IPS-20b (cell line): ENCODE results near the gene UTP18.
A peak's percentile ranks its signal among the peaks of the same experiment; 100 is the strongest.
"Not testable (repeated sequence)": the region's sequence is repeated elsewhere in the genome, so short reads cannot be mapped to it uniquely, and the experiment has no call there.

ENCODE experiments used
- H3K27ac ChIP-seq: one replicate; pipeline ENCODE4 v1.5.1; 2013; ENCODE audit warnings: low read length
- H3K27me3 ChIP-seq: 2 replicates; pipeline ENCODE4 v1.6.1; 2013; ENCODE audit warnings: mild to moderate bottlenecking, low read length, inconsistent platforms; ENCODE audit not compliant: insufficient read depth
- H3K36me3 ChIP-seq: 2 replicates; pipeline ENCODE4 v1.6.1; 2013; ENCODE audit warnings: low read depth, mild to moderate bottlenecking, inconsistent platforms, low read length, moderate library complexity; ENCODE audit not compliant: insufficient read depth
- H3K4me1 ChIP-seq: 2 replicates; pipeline ENCODE4 v1.6.1; 2013; ENCODE audit warnings: mild to moderate bottlenecking, control low read depth, inconsistent platforms, low read length, moderate library complexity; ENCODE audit not compliant: insufficient read depth
- H3K4me3 ChIP-seq: 2 replicates; pipeline ENCODE4 v1.5.1; 2013; ENCODE audit warnings: mild to moderate bottlenecking, low read length, inconsistent platforms
- H3K9ac ChIP-seq: 2 replicates; pipeline ENCODE4 v1.6.1; 2013; ENCODE audit warnings: low read depth, mild to moderate bottlenecking, inconsistent platforms, low read length, moderate library complexity
- H3K9me3 ChIP-seq: 2 replicates; pipeline ENCODE4 v1.6.1; 2013; ENCODE audit warnings: mild to moderate bottlenecking, low read depth, low read length, inconsistent platforms; ENCODE audit not compliant: insufficient read depth

The UTP18 gene

DNA sequence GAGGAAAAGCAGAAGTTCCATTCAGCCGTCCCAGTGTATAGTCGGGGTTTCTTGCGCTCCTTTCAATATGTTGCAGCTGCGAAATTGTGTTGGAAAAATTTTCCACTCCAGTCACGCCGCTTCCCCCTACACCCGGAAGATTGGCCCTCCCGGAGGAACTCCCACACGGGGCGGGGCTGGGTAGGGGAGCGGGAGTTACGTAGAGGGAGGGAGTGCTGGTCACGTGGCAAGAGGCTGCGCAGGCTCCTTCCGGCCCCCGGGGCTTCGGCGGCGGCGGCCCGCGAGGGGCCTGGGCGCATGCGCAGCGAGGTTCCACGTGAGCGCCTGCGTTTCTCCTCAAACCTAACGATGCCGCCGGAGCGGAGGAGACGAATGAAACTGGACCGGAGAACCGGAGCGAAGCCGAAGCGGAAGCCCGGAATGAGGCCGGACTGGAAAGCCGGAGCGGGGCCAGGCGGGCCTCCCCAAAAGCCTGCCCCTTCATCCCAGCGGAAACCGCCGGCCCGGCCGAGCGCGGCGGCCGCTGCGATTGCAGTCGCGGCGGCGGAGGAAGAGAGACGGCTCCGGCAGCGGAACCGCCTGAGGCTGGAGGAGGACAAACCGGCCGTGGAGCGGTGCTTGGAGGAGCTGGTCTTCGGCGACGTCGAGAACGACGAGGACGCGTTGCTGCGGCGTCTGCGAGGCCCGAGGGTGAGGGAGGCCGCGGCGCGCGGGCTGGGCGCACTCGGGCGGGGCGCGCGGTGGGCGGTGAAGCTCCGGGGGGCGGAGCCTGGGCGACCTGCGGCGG is at the start of gene UTP18:
TSS of gene UTP18 (plus strand) at position 310 of the 787 bp plus-strand sequence. CDS start at position 349, 39 bp downstream.
- peaks cover 60% of the 10 kb centered on the region for H3K36me3 ChIP-seq
- peak within 1 kb of the TSS; percentile 100 for H3K4me3 ChIP-seq
- H3K9ac ChIP-seq: peak within 1 kb of the TSS; percentile 99
- H3K27me3 ChIP-seq: no peaks in the 10 kb centered on the region
- peaks cover 5% of the 10 kb centered on the region; the same call in 1 of the 2 replicates for H3K4me1 ChIP-seq
- H3K9me3 ChIP-seq: no peaks in the 10 kb centered on the region
- H3K27ac ChIP-seq: peak within 1 kb of the TSS; percentile 100

DNA sequence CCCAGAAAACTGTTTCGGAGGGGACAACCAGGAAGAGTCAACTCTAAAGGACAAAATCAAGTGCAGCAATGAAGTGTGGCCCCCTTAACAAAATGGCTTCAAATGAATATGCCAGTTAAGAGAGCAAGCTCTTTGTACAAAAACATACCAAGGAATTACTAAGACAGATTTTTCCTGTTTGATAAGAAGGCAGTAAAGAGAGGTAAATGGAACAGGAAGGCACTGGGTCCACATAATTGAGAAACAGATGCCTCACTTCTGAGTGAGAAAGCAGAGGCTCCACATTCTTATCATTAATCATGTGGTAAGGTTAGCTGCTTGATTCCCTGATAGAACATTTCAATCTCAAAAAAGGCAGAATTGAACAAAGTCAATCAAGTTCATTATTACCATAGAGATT is 45.4 kb upstream of the UTP18 start:
- Histone ChIP-seq H3K27me3 (no peaks in the 10 kb centered on the region), H3K36me3 (peaks cover 97% of the 10 kb centered on the region), H3K27ac (no peak overlapping the region), H3K4me1 (no peaks in the 10 kb centered on the region), H3K9me3 (no peaks in the 10 kb centered on the region), H3K9ac (no peak overlapping the region), H3K4me3 (no peak overlapping the region)

DNA sequence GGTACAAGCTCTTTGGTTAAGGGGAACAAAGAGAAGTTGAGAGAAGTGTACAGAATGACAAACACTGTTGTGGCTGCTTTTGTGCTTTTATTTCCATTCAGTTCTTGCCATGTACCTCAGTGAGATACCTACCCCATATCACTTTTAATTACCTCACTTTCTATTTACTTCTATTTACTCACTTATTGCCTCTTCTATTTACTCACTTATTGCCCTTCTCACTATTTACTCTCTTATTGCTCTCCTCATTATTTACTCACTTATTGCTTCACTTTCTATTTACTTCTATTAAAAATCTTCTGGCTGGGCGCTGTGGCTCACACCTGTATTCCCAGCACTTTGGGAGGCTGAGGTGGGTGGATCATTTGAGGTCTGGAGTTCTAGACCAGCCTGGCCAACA is 42.4 kb upstream of the UTP18 start:
- no peaks in the 10 kb centered on the region for H3K27me3 ChIP-seq
- no peak overlapping the region for H3K9ac ChIP-seq
- H3K4me1 ChIP-seq: no peaks in the 10 kb centered on the region
- no peak overlapping the region for H3K27ac ChIP-seq
- H3K36me3 ChIP-seq: peaks cover 98% of the 10 kb centered on the region
- no peaks in the 10 kb centered on the region for H3K9me3 ChIP-seq
- H3K4me3 ChIP-seq: no peak overlapping the region

DNA sequence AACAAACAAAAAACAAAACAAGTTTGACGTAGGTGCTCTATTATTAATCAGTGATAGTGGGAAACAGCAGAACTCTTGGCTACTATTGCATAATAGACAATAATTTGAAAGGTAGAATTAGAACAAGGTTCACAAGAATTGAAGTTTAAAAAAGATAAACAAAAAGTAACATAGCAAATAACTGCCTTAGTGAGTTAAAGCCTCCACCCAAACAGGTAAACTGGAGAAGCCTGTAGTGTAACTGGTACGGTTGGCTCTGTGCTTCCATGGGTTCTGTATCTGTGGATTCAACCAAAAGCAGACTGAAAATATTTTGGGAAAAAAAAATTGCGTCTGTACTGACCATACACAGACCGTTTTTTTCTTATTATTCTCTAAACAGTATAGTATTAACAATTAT is 39.0 kb upstream of the UTP18 start:
- Histone ChIP-seq H3K4me3 (no peak overlapping the region), H3K9ac (no peak overlapping the region), H3K36me3 (peaks cover 87% of the 10 kb centered on the region), H3K27me3 (no peaks in the 10 kb centered on the region), H3K4me1 (no peaks in the 10 kb centered on the region), H3K9me3 (no peaks in the 10 kb centered on the region), H3K27ac (no peak overlapping the region)

DNA sequence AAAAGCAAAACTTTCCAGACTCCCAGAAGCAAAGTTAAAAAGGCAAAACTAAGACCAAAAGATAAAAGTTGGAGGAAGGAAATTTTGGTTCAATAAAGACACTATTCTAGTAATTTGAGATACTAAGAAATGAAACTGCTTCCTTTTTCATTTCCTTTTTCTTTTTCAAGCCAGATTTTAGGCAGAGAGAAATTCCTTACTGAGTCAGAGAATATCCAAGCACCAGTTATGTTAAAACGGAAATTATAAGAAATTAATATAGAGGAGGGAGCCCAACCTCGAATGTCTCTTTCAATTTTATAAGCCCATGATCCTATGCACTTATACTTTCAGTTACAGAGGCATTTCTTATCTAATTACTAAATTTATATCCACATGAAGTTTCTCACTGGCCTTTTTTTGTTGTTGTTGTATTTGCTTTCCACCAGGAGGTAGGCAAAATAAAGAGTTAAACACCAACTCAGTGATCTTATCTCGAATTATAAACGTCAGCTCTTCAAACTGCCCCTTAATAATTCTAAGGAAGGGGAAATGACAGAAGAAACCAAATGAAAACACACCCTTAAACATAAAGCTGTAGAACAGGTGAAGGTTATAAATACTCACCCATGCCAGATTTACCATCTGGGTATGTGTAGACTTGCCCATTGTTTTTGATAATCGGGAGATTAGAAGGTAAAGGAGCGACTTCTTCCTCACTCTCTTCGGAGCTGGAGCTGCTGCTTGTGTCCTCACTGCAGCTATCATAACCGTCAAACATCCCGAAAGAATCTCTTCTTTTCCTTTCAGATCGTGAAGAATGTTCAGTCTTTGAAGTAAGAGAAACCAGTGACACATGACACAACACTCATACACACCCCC is 35.7 kb upstream of the UTP18 start:
- H3K36me3 ChIP-seq: peaks cover 55% of the 10 kb centered on the region
- H3K4me1 ChIP-seq: no peaks in the 10 kb centered on the region
- no peak overlapping the region for H3K9ac ChIP-seq
- H3K9me3 ChIP-seq: no peaks in the 10 kb centered on the region
- no peaks in the 10 kb centered on the region for H3K27me3 ChIP-seq
- H3K27ac ChIP-seq: no peak overlapping the region
- no peak overlapping the region for H3K4me3 ChIP-seq

DNA sequence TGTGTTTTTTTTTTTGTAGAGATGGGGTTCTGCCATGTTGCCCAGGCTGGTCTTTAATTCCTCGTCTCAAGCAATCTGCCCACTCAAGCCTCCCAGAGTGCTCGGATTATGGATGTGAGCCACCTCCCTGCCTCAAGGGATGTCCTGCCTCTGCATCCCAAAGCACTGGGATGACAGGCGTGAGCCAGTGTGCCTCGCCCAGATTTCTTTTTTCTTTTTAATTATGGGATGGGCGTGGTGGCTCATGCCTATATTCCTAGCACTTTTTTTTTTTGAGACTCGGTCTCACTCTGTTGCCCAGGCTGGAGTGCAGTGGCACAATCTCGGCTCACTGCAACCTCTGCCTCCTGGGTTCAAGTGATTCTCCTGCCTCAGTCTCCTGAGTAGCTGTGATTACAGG is 34.8 kb upstream of the UTP18 start:
- H3K9ac ChIP-seq, H3K27me3 ChIP-seq, H3K27ac ChIP-seq, H3K4me1 ChIP-seq, H3K9me3 ChIP-seq, H3K4me3 ChIP-seq: not testable (repeated sequence)
- H3K36me3 ChIP-seq: peaks cover 46% of the 10 kb centered on the region

DNA sequence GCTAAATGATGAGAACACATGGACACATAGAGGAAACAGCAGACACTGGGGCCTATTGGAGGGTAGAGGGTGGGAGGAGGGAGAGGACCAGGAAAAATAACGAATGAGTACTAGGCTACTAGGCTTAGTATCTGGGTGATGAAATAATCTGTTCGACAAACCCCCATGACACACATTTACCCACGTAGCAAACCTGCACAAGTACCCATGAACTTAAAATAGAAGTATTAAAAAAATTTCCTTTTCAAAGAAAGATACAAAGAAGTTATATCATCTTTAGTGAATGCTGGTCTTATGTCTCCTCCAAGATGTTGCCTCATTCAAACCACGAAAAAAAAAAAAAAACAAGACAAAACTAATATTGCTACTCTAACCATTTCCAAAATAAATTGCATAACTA is 32.2 kb upstream of the UTP18 start:
- H3K9ac ChIP-seq: no peak overlapping the region
- no peak overlapping the region for H3K4me3 ChIP-seq
- H3K27ac ChIP-seq: no peak overlapping the region
- no peaks in the 10 kb centered on the region for H3K27me3 ChIP-seq
- H3K9me3 ChIP-seq: no peaks in the 10 kb centered on the region
- peaks cover 26% of the 10 kb centered on the region for H3K36me3 ChIP-seq
- H3K4me1 ChIP-seq: no peaks in the 10 kb centered on the region

DNA sequence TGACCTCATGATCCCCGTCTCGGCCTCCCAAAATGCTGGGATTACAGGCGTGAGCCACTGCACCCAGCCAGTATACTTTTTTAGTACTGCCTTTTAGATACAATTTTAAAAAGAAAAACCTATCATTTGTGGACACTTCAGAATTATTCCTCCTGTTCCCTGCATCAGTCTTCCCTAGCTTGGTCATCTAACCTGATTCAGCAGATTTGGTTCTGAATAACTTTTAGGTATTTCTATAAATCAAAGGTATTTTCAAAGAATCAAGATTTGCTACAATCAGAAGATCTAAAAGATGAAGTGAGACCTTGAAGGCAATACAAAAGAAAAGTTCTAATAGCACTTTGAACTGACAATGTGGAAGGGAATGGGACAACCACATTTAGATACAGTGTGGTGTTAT is 30.5 kb upstream of the UTP18 start:
- Histone ChIP-seq H3K27me3 (no peaks in the 10 kb centered on the region), H3K9ac (no peak overlapping the region), H3K27ac (no peak overlapping the region)

DNA sequence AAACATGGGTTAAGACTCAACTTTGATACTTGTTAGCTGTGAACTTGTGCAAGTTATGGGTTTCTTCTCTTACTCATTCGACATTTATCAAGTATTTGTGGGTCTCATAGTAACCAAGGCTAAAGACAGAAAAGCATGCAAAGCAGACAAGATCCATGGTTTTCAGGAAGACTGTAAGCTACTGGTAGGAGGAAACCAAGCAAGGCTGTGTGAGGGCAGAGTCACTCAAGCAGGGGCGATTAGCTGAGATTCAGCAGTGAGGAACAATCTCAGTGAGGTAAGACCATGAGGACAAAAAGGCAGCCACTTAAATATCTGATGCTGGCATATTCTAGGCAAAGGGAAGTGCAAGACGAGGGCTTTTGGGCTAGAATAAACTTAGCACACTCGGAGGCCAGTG is 30.0 kb upstream of the UTP18 start:
- Histone ChIP-seq H3K27ac (no peak overlapping the region), H3K36me3 (peaks cover 8% of the 10 kb centered on the region; the same call in 1 of the 2 replicates), H3K27me3 (no peaks in the 10 kb centered on the region), H3K4me3 (no peak overlapping the region), H3K9me3 (no peaks in the 10 kb centered on the region), H3K9ac (no peak overlapping the region), H3K4me1 (no peaks in the 10 kb centered on the region)

More for the DNA sequence above, 30.5 kb upstream of the UTP18 start:
- Histone ChIP-seq H3K36me3 (peaks cover 10% of the 10 kb centered on the region), H3K4me1 (no peaks in the 10 kb centered on the region), H3K4me3 (no peak overlapping the region), H3K9me3 (no peaks in the 10 kb centered on the region)

DNA sequence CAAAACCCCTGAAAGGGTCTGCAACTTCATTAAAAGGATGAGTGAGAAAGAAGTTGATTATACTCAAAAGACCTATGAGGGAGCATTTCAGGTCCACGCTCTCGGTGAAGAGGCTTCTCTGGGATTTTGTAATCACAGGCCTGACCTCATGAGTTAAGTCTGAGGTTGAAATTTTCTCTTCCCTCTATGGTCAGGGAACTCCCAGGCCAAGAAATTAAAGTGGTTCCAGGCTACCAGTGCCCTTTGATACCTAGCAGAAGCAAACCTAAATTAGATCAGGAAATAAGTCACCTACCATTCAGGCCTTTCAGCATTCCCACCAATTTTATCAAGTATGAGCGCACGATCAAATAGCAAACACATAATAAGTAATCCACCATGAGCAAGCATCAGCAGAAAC is 28.3 kb upstream of the UTP18 start:
- H3K27me3 ChIP-seq: no peaks in the 10 kb centered on the region
- H3K36me3 ChIP-seq: peaks cover 14% of the 10 kb centered on the region; the same call in 1 of the 2 replicates
- no peak overlapping the region for H3K27ac ChIP-seq
- H3K4me1 ChIP-seq: no peaks in the 10 kb centered on the region
- H3K9ac ChIP-seq: no peak overlapping the region
- H3K9me3 ChIP-seq: no peaks in the 10 kb centered on the region
- H3K4me3 ChIP-seq: no peak overlapping the region

DNA sequence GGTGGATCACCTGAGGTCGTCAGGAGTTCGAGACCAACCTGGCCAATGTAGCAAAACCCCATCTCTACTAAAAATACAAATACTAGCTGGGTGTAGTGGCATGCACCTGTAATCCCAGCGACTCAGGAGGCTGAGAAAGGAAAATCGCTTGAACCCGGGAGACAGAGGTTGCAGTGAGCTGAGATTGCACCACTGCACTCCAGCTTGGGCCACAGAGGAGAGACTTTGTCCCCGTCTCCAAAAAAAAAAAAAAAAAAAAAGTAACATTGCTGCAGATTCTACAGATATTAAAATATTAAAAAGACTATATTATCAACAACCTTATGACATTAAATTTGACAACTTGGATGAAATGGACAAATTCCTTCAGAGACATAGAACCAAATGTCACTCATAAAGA is 26.2 kb upstream of the UTP18 start:
- H3K4me1 ChIP-seq: no peaks in the 10 kb centered on the region
- H3K9me3 ChIP-seq: no peaks in the 10 kb centered on the region
- H3K27ac ChIP-seq: no peak overlapping the region
- no peak overlapping the region for H3K9ac ChIP-seq
- no peak overlapping the region for H3K4me3 ChIP-seq
- H3K36me3 ChIP-seq: peaks cover 14% of the 10 kb centered on the region; the same call in 1 of the 2 replicates
- H3K27me3 ChIP-seq: no peaks in the 10 kb centered on the region
